Vagina (tissue), 2 donors: ENCODE results near the gene JMJD4. TPM values are rescaled to one million over a fixed set of nuclear protein-coding genes. Genes with fewer than 3 reads are reported as not detected.

ENCODE experiments used
- DNase-seq, 2 donors: peaks; one replicate each; pipeline ENCODE4 v3.0.0-alpha.2; 2017; ENCODE audit errors: extremely low spot score in 2 of 2
- H3K27ac ChIP-seq: fragments of 200-600 bp; sonication (generic); one replicate; pipeline ENCODE4 v1.5.1; 2019
- H3K27me3 ChIP-seq: fragments of 200-600 bp; sonication (generic); one replicate; pipeline ENCODE4 v1.5.1; 2019
- H3K36me3 ChIP-seq, 2 donors: fragments of 200-600 bp; sonication (generic); one replicate each; pipeline ENCODE4 v1.5.1; 2017 to 2019
- H3K4me1 ChIP-seq: fragments of 200-600 bp; sonication (generic); one replicate; pipeline ENCODE4 v1.5.1; 2019
- H3K4me3 ChIP-seq, 2 donors: fragments of 200-600 bp; sonication (generic); 1 replicate in 1 of 2; 2 replicates in 1 of 2; pipeline ENCODE4 v1.5.1; 2016 to 2019
- H3K9me3 ChIP-seq: fragments of 200-600 bp; sonication (generic); one replicate; pipeline ENCODE4 v1.5.1; 2019
- POLR2A ChIP-seq, 2 donors: fragments of 450-650 bp; IDR thresholded peaks; one replicate each; pipeline ENCODE4 v1.6.1; 2017; ENCODE audit warnings: antibody characterized with exemption in 2 of 2, mild to moderate bottlenecking in 2 of 2, moderate library complexity in 2 of 2
- POLR2AphosphoS5 ChIP-seq, 2 donors: sonication (generic); formaldehyde crosslinking; IDR thresholded peaks; one replicate each; pipeline ENCODE4 v1.9.0; 2017; ENCODE audit warnings: antibody characterized with exemption in 2 of 2, mild to moderate bottlenecking in 2 of 2, low read depth in 1 of 2; ENCODE audit not compliant: insufficient read depth in 1 of 2
- intact Hi-C: fragments of 100-400 bp; cut with DNase I; formaldehyde crosslinking; loops from one replicate; pipeline ENCODE4 v1.15.1; 2023
- total RNA-seq: library from RNA; depleted of rRNA; stranded (reverse); fragments of >200 nt; gene quantifications from one replicate; pipeline ENCODE4 v1.2.3, GENCODE V29; 2016
- TF ChIP-seq, protein P1 (sequence below), 3 experiments: fragments of 450-650 bp in 2 of 3; fragments of 200-600 bp in 1 of 3; sonication (generic) in 1 of 3; IDR thresholded peaks; one replicate each; pipeline ENCODE4 v1.5.1; 2017 to 2019; ENCODE audit warnings: antibody characterized with exemption in 3 of 3, mild to moderate bottlenecking in 2 of 3, moderate library complexity in 2 of 3

Gene JMJD4
- total RNA-seq, 1 donor from 2014 or later = 18.2 TPM

DNA sequence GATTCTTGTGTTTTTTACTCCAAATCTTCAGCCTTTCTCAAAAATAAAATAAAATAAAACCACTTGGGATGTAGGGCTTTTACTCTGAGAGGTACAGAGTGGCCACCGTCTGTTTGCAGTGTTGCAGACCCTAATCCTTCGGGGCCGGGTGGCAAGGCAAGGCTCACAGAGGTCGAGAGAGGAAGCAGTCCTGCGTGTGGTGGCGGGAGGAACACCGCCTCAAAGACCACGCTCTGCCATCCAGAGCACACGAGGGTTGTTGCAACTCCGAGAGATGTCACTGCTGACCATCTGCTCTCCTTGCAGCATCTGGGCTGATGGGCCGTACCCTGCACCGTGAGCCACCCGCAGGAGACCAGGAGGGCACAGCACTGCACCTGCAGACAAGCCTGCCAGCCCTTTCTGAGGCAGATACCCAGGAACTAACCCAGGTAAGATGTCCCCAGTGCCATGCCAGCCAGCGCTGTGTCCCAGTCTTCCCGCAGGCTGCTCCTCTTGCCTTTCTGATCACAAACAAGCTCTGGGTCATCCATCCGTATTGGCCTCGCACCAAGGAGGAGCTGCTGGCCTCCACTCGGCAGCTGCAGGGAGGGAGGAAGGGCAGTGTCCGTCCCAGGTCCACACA lies 31.7 kb upstream of the JMJD4 start:
- intact Hi-C loops = no loop called here
- DNase-seq = no peak

GRCh38 chr1:227766015-227766634 lies 31.0 kb upstream of the JMJD4 start:
- Histone ChIP-seq H3K9me3 (no peaks in the 10 kb centered on the region), H3K4me1 (peaks cover 22% of the 10 kb centered on the region), H3K4me3 (no peak overlapping the region), H3K36me3 (peaks cover 0 to 33% of the 10 kb centered on the region in 2 donors), H3K27ac (no peak overlapping the region), H3K27me3 (no peaks in the 10 kb centered on the region)
- no peak for DNase-seq
- intact Hi-C loops = no loop called here
- TF ChIP-seq POLR2A (IDR thresholded peaks at IDR 0.05) (no peak), POLR2AphosphoS5 (IDR thresholded peaks at IDR 0.05; ENCODE audit: insufficient read depth in 1 of 2, low read depth in 1 of 2) (peak in 1 of 2 donors; percentile 58)
- TF ChIP-seq, protein P1, sequence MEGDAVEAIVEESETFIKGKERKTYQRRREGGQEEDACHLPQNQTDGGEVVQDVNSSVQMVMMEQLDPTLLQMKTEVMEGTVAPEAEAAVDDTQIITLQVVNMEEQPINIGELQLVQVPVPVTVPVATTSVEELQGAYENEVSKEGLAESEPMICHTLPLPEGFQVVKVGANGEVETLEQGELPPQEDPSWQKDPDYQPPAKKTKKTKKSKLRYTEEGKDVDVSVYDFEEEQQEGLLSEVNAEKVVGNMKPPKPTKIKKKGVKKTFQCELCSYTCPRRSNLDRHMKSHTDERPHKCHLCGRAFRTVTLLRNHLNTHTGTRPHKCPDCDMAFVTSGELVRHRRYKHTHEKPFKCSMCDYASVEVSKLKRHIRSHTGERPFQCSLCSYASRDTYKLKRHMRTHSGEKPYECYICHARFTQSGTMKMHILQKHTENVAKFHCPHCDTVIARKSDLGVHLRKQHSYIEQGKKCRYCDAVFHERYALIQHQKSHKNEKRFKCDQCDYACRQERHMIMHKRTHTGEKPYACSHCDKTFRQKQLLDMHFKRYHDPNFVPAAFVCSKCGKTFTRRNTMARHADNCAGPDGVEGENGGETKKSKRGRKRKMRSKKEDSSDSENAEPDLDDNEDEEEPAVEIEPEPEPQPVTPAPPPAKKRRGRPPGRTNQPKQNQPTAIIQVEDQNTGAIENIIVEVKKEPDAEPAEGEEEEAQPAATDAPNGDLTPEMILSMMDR (IDR thresholded peaks at IDR 0.05) = no peak

More for the DNA sequence above, 31.7 kb upstream of the JMJD4 start:
- H3K36me3 ChIP-seq = peaks cover 0 to 33% of the 10 kb centered on the region in 2 donors
- H3K4me1 ChIP-seq = peaks cover 22% of the 10 kb centered on the region
- no peak overlapping the region for H3K4me3 ChIP-seq
- no peak overlapping the region for H3K27ac ChIP-seq
- no peaks in the 10 kb centered on the region for H3K27me3 ChIP-seq
- TF ChIP-seq POLR2A (IDR thresholded peaks at IDR 0.05) (no peak), POLR2AphosphoS5 (IDR thresholded peaks at IDR 0.05; ENCODE audit: insufficient read depth in 1 of 2, low read depth in 1 of 2) (no peak)
- TF ChIP-seq, protein P1 (IDR thresholded peaks at IDR 0.05) = no peak
- H3K9me3 ChIP-seq = no peaks in the 10 kb centered on the region

GRCh38 chr1:227765261-227766014 lies 30.3 kb upstream of the JMJD4 start:
- TF ChIP-seq, protein P1 (IDR thresholded peaks at IDR 0.05) = no peak
- TF ChIP-seq POLR2A (IDR thresholded peaks at IDR 0.05) = no peak
- TF ChIP-seq POLR2AphosphoS5 (IDR thresholded peaks at IDR 0.05; ENCODE audit: insufficient read depth in 1 of 2, low read depth in 1 of 2) = no peak
- Histone ChIP-seq H3K36me3 (peaks cover 0 to 33% of the 10 kb centered on the region in 2 donors), H3K27ac (no peak overlapping the region), H3K4me1 (peaks cover 22% of the 10 kb centered on the region), H3K4me3 (no peak overlapping the region), H3K27me3 (no peaks in the 10 kb centered on the region), H3K9me3 (no peaks in the 10 kb centered on the region)
- intact Hi-C loops = no loop called here
- DNase-seq = no peak

DNA sequence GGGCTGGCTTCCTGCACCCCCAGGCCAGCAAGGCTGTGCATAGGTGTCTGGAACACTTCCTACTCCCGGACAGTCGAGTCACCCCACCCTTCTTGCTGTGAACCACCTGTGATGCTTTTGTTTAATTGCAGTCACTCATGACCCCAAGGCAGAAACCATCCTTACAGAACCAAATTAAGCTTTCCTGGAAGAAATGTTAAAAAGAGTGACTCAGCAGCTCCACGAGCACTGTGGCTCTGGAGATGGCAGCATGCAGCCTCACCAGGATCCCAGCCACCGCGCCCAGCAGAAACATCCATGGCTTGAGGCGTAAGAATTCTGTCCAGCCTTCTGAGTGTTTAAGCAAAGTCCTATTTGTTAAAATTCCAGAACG lies 28.9 kb upstream of the JMJD4 start:
- no peak for DNase-seq
- Histone ChIP-seq H3K36me3 (peaks cover 0 to 38% of the 10 kb centered on the region in 2 donors), H3K9me3 (no peaks in the 10 kb centered on the region), H3K4me3 (no peak overlapping the region), H3K27me3 (no peaks in the 10 kb centered on the region), H3K4me1 (peaks cover 31% of the 10 kb centered on the region), H3K27ac (no peak overlapping the region)
- TF ChIP-seq POLR2AphosphoS5 (IDR thresholded peaks at IDR 0.05; ENCODE audit: insufficient read depth in 1 of 2, low read depth in 1 of 2) = no peak
- TF ChIP-seq, protein P1 (IDR thresholded peaks at IDR 0.05) = no peak
- TF ChIP-seq POLR2A (IDR thresholded peaks at IDR 0.05) = no peak
- intact Hi-C loops = no loop called here
